H7 (cell line): ENCODE data around the gene CUX1. TPM values are rescaled to one million over a fixed set of nuclear protein-coding genes. Genes with fewer than 3 reads are reported as not detected.
A peak's percentile ranks its signal among the peaks of the same experiment; 100 is the strongest.

Experiments used
- DNase-seq: peaks from one replicate; pipeline ENCODE4 v3.0.0; 2012
- H3K27me3 ChIP-seq: 2 replicates; pipeline ENCODE4 v1.6.0; 2011; ENCODE audit warnings: mild to moderate bottlenecking, low read length; ENCODE audit not compliant: control insufficient read depth, insufficient read depth
- H3K36me3 ChIP-seq: replicated peaks from 2 replicates; pipeline ENCODE4 v1.5.1; 2011; ENCODE audit warnings: low read length; ENCODE audit not compliant: control insufficient read depth, insufficient read depth
- H3K4me3 ChIP-seq: 2 replicates; pipeline ENCODE4 v1.5.1; 2011; ENCODE audit warnings: low read depth, mild to moderate bottlenecking, control low read depth, low read length, moderate library complexity; ENCODE audit not compliant: insufficient read depth
- total RNA-seq: library from RNA; depleted of rRNA; stranded (reverse); fragments of >200 nt; shearing (Covaris generic); gene quantifications from 2 replicates; pipeline ENCODE4 v1.2.3, GENCODE V29; 2014

The CUX1 gene
- total RNA-seq, 1 experiment from 2014 or later = 28.2 TPM

DNA sequence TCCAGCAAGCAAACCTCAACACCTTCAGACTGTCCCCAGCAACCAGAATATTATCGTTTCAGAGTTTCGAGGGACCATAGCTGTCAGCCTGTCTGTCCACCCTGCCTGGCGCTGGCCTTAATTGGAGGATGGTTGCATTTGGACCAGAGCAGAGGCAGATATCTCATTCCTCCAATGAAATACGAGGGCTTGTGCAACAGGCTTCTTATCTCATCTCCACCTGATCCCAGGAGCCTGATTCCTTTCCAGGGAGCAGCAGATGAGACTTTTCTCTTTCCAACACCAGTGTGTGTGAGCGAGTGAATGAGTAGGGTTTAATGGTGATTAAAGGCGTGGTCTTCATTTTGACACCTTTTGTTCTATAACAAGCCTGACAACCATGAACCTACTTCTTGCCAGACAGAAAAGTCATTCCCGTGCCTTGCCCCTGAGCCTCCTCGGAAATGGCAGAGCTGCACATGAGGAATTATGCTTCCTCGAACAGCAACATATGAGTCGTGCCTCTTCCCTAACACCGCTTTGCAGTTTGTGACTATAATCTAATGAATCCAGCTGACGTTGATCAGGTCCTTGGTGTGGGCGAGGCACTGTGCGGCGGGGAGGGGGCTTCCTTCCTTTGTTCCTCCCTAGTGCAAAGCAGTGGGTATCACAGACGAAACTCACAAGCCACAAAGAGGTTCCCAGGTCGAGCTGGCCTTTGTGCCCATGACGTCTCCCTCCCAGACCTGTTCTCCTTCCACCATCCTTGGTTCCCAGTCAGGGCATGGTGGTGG is 147.4 kb downstream of the CUX1 start:
- Histone ChIP-seq H3K27me3 (no peaks in the 10 kb centered on the region), H3K4me3 (no peak overlapping the region), H3K36me3 (no peaks in the 10 kb centered on the region)
- no peak for DNase-seq

DNA sequence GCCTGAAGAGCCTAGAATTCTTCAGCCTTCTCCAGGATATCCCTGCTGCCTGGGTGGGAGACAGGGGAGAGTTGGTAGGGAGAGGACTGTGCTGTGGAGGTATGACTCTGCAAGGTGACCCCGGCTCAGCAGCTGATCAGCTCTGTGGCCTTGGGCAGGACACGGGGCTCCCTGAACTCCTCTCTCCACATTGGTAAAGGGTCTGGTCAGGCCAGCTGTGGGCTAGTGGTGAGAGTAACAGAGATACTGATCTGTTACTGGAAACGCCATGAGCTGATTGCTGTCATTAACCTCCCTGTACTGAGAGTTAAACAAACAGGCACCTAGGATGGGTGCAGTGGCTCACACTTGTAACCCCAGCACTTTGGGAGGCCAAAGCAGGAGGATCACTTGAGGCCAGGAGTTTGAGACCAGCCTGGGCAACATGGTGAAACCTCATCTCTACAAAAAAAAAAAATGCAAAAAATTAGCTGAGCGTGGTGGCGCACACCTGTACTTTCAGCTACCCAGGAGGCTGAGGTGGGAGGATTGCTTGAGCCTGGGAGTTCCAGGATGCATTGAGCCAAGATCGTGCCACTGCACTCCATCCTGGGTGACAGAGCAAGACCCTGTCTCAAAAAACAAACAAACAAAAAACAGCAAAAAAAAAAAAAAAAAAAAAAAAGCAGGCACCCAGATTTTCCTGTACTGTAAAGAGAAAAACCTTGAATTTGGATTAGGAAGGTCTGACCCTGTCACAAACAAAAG is 151.5 kb downstream of the CUX1 start:
- H3K36me3 ChIP-seq = no peaks in the 10 kb centered on the region; the same call in 1 of the 2 replicates
- no peaks in the 10 kb centered on the region for H3K27me3 ChIP-seq
- H3K4me3 ChIP-seq = no peak overlapping the region
- peak; percentile 5 for DNase-seq

DNA sequence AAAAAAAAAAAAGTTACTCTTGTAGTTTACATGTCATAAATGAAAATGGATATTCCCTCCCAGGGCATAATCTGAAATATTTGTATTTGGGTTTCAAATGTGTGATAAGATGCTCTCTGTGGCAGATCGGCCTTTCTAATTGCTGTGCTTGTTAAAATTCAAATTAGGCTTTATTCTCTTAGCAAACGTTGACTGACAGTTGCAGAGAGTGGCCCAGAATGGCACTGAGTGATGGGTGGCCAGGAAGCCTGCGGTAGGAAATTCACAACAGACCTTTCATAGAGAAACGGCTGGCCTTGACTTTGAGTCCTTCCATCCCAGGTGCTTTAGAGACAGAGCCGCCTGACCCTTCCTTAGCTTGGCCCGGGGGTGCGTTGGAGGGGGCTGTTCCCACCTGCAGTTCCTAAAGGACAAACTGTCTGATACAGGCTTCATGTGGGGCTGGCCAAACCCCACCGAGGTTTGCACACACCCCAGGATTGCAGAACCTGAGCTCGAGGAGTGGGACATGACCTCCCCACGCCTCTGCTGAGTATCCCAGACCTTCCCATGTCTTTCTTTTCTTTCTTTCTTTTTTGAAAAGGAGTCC is 152.7 kb downstream of the CUX1 start:
- Histone ChIP-seq H3K36me3 (no peaks in the 10 kb centered on the region; the same call in 1 of the 2 replicates), H3K27me3 (no peaks in the 10 kb centered on the region), H3K4me3 (no peak overlapping the region)
- peak; percentile 20 for DNase-seq

GRCh38 chr7:101970801-101971200 is 153.4 kb downstream of the CUX1 start:
- DNase-seq = no peak
- Histone ChIP-seq H3K36me3 (no peaks in the 10 kb centered on the region; the same call in 1 of the 2 replicates), H3K4me3 (no peak overlapping the region), H3K27me3 (no peaks in the 10 kb centered on the region)

DNA sequence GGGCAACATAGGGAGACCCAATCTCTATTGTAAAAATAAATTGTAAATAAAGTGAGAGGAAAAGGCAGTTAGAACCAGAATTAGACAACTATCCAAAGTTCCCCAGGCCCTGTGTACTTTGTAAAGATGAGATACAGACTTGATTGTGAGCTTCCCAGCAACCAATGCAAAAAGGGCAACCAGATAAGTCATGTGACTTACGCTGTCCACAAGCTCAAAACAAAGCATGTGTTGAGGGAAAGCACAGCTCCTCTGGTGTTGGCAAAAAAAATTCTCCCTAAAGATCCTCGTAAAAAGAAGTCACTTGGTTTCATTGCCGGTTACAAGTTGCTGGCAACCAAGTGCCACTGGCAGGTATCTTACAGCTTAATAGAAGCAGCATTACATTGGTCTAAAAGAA is 154.0 kb downstream of the CUX1 start:
- H3K27me3 ChIP-seq = no peaks in the 10 kb centered on the region
- DNase-seq = no peak
- H3K36me3 ChIP-seq = no peaks in the 10 kb centered on the region; the same call in 1 of the 2 replicates
- no peak overlapping the region for H3K4me3 ChIP-seq

GRCh38 chr7:101972627-101973026 is 155.2 kb downstream of the CUX1 start:
- Histone ChIP-seq H3K36me3 (no peaks in the 10 kb centered on the region; the same call in 1 of the 2 replicates), H3K27me3 (no peaks in the 10 kb centered on the region), H3K4me3 (no peak overlapping the region)
- DNase-seq = peak; percentile 47

DNA sequence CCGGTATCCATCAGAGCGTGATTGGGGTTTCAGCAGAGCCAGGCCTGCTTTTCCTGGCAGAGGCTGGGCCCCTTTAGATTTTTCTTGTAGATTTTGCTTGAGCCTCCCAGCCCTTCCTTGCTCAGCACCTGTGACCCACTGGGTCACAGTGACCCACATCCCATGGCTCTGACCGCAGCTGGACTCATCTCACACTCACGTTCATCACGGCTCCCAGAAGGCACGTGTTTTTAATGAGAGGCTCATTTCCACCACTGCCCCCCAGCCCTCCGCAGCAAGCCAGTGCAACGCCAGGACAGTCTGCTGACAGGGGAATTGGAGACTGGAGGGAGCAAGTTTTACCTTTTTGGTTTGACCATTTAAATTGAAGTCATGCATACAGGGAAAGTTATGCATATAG is 155.7 kb downstream of the CUX1 start:
- H3K36me3 ChIP-seq = no peaks in the 10 kb centered on the region; the same call in 1 of the 2 replicates
- DNase-seq = peak; percentile 12
- H3K27me3 ChIP-seq = no peaks in the 10 kb centered on the region
- H3K4me3 ChIP-seq = no peak overlapping the region

DNA sequence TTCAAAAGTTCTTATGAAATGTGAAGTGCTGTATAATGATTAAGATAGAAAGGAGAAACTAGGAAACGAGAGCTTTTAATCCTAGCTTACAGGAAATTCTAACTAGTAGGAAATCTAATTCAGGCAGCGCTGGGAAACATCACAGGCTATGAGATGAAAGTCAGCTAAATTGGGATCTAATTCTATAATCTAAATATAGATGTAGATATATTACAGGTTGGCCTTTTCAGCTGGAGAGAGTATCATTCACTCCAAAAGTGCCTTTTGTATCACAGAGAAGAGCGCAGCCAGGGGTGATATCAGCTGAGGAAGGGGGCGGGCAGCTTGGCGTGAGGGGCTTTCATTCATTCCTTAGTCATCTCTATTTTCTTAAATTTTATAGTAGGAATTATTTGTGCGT is 157.0 kb downstream of the CUX1 start:
- no peaks in the 10 kb centered on the region for H3K27me3 ChIP-seq
- no peak overlapping the region for H3K4me3 ChIP-seq
- H3K36me3 ChIP-seq = no peaks in the 10 kb centered on the region; the same call in 1 of the 2 replicates
- no peak for DNase-seq

DNA sequence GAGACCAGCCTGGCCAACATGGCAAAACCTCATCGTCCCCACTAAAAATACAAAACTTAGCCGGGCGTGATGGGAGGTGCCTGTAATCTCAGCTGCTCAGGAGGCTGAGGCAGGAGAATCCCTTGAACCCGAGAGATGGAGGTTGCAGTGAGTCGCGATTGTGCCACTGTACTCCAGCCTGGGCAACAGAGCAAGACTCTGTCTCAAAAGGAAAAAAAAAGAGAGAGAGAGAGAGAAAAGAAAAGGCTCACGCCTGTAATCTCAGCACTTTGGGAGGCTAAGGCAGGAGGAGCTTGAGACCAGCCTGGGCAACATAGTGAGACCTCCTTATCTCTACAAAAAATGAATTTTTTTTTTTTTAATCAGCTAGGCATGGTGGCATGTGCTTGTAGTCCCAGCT is 157.6 kb downstream of the CUX1 start:
- Histone ChIP-seq H3K36me3 (no peaks in the 10 kb centered on the region; the same call in 1 of the 2 replicates), H3K27me3 (no peaks in the 10 kb centered on the region), H3K4me3 (no peak overlapping the region)
- DNase-seq = no peak

DNA sequence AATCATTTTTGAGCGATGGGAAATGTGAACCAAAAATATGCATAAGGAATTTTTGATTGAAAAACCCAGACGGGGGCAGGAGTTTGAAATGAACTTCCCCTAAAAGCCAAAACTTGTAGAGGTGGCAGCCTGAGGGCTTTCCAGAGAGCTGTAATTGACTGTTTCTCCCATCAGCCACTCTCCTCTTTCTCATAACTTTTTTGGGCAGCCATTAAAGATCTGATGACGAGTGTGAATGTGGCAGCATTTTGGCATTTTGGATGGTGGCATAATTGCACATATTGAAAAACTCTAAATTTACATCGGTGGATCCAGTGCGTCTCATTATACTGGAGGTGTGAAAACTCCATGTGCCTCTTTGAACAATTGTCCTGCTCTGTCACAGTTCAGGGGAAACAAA is 159.0 kb downstream of the CUX1 start:
- Histone ChIP-seq H3K4me3 (no peak overlapping the region), H3K36me3 (no peaks in the 10 kb centered on the region; the same call in 1 of the 2 replicates), H3K27me3 (no peaks in the 10 kb centered on the region)
- DNase-seq = no peak

- Histone ChIP-seq H3K27me3 (no peaks in the 10 kb centered on the region), H3K36me3 (no peaks in the 10 kb centered on the region; the same call in 1 of the 2 replicates), H3K4me3 (no peak overlapping the region)
- DNase-seq = no peak
Measured at GRCh38 chr7:101977249-101977648, 159.8 kb downstream of the CUX1 start.

DNA sequence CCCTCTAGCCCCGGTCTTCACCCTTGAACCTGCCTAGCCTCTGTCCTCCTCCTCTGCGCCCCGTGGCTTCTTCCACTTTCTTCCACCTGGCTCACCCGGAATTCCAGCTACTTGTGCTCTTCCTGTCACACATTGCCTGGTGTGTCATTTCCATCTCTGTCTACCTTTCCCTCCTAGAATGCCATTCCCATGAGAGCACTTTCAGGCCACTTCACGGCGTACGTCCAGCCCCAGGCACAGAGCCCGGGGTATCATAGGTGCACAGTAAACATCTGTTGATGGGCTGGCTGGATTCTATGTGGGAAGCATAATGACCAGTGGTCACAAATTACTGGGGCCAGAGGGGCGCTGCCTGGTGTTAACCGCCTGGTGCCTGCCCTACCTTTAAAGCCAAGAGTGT is 161.3 kb downstream of the CUX1 start:
- H3K4me3 ChIP-seq = no peak overlapping the region
- DNase-seq = no peak
- no peaks in the 10 kb centered on the region for H3K36me3 ChIP-seq
- no peaks in the 10 kb centered on the region for H3K27me3 ChIP-seq

DNA sequence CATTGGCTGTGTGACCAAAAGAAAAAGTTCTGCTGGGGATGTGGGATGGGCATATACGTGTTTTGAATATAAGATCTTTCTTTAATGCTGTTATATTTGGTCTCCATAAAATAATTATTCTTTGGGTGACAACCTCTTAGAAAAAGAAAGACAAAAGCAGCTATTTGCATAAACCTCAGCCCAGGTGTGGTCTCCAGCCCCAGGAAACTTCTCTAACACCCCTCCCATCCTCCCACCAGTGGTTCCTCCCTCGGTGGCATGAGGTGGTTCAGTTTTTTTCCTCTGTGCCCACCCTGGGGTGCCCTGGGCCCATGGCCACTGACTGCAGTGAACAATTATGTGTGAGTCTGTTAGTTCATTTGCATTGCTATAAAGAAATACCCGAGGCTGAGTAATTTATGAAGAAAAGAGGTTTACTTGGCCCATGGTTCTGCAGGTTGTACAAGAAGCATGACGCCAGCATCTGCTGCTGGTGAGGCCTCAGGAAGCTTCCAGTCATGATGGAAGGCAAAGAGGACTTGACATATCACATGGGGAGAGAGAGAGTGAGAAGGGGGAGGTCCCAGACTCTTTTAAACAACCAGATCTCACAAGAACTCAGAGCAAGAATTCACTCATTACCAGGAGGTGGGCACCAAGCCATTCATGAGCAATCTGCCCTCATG is 165.9 kb downstream of the CUX1 start:
- Histone ChIP-seq H3K27me3 (no peaks in the 10 kb centered on the region), H3K4me3 (no peak overlapping the region), H3K36me3 (no peaks in the 10 kb centered on the region)
- no peak for DNase-seq

DNA sequence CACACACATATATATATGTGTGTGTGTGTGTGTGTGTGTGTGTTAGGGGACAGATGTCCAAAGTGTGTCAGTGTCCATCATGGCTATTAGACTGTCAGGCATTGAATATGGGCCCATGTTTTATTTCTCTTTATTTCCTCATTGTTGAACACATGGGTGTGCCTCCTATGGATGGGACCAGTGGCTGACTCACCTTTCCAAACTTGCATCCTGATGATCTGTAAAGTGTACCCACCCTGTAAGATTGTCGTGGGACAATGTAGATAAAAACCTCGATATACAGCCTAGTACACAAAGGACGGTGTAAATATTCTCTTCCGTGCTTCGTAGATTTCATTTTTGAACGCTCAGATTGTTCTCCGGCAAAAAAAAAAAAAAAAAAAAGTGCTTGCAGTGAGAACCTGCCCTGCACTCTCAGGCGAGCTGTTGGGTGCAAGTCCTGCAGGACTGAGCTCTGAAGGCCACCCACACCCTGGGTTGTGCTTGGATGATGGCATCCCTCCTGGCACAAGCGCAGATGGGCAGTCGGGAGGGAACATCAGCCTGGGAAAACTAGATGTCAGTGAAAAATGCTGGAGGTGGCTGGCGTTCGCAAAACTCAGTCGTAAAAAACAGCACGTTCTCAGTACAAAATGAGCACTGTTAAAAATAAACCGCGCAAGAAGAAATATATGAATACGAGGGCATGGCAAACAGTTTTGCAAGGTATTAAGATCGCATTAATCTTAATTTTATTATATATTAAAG is 166.9 kb downstream of the CUX1 start:
- no peak for DNase-seq
- Histone ChIP-seq H3K27me3 (no peaks in the 10 kb centered on the region), H3K36me3 (no peaks in the 10 kb centered on the region), H3K4me3 (no peak overlapping the region)
